Activated CD8-positive, alpha-beta memory T cell treated with anti-CD3 and anti-CD28 coated beads, Interleukin-2, amount 50 U/mL, for 24 hours (primary cell): ENCODE measurements around the gene KIAA1671.
A peak's percentile ranks its signal among the peaks of the same experiment; 100 is the strongest.

ENCODE experiments used
- DNase-seq: peaks from one replicate; pipeline ENCODE4 v3.0.0-alpha.2; 2020; ENCODE audit errors: extremely low read depth

KIAA1671 gene

DNA sequence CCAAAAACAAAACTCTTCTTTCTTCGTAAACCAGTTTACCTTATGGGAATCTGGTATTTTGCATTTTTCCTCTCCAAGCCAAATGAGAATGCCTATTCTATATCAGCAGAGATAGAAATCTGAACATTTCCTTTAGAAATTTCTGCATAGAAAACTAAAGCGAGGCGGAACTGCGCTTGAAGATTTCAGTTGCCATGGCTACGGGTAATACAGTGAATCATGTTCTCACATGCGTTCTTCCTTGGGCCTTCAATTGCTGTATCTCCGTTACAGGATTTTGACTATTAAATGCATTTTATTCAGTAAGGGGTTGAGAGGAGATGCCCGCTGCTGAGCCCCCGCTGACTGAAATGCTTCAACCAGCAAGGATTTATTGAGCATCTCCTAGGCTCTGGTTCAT is 138.9 kb downstream of the KIAA1671 start:
- DNase-seq: no peak

DNA sequence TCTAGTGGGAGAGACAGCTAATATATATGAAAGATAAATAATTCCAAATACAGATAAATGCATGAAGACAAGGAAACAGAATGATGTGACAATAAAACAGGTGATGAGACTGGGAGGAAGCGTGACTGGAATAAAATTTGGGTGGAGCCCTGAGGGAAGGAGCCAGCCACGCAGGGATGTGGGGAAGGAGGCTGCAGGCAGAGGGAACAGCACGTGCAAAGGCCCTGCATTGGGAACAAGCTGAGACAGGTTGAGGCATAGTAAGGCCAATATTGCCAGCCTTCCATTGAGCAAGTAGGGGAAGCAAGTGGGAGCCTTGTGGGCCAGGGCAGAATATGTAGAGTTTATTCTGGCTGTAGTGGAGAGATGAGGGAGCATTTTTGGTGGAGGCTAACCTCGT is 139.6 kb downstream of the KIAA1671 start:
- no peak for DNase-seq

DNA sequence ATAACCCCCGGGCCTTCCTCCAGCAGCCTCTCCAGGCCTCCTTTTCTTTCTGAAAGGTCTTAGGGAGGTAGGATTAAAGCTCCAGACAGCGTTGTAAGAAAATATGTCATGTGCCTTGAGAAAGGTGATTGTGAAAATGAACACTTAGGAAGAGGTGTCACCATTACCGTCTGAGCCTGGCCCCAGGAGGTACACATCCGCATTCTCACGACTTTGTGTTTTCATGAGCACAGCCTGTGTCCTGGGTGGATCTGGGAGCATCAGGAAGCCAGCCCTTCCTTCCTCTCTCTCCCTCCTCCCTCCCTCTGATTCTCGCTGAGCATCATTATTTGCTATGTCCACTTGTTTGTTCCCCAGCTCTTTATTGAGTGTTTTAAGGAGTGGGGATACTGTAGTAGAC is 142.1 kb downstream of the KIAA1671 start:
- no peak for DNase-seq

DNA sequence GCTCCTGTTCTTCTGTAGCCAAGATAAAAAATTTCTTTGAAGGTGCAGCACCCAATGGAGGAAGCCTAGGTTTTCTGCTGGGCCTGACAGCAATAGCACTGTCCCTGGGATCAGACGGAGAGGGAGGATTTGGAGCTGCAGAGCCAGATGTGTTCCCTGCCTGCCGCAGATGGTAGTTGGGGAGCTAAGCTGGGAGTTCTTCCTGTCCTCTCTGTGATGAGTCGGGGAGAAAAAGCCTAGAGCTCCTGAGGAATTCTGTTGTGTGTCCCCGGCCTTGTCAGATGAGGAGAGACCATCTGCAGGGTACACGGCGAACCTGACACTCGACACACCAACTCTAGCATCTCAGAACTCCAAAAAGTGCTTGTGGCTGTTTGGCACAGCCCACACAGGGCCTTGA is 143.4 kb downstream of the KIAA1671 start:
- no peak for DNase-seq

DNA sequence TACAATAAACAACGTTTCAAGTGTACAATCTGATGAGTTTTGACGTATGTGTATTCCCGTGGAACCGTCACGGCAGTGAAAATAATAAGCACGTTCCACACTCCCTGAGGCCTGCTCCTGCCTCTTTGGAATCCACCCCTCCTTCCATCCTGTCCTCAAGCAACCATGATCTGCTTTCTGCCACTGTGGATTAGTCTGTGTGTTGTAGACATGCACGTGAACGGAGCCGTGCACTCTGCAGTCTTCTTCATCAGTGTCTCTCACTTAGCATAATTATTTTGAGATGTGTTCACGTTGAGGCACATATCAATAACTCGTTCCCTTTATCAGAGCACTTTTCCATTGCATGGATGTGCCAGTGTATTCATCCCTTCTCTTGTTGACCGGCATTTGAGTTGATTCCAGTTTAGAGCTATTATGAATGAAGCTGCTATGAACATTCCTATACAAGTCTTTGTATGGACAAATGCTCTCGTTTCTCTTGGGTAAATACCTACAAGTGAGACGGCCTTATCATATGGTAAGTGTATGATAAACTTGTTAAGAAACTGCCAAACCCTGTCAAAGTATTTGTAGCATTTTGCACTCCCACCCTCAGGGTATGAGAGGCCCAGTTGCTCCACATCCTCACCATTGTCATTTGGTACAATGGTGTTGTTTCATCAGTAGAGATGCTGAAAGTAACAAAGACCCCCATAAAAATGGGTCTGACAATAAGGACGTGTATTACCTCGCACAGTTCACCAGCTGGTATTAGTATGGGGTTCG is 144.3 kb downstream of the KIAA1671 start:
- DNase-seq: no peak

DNA sequence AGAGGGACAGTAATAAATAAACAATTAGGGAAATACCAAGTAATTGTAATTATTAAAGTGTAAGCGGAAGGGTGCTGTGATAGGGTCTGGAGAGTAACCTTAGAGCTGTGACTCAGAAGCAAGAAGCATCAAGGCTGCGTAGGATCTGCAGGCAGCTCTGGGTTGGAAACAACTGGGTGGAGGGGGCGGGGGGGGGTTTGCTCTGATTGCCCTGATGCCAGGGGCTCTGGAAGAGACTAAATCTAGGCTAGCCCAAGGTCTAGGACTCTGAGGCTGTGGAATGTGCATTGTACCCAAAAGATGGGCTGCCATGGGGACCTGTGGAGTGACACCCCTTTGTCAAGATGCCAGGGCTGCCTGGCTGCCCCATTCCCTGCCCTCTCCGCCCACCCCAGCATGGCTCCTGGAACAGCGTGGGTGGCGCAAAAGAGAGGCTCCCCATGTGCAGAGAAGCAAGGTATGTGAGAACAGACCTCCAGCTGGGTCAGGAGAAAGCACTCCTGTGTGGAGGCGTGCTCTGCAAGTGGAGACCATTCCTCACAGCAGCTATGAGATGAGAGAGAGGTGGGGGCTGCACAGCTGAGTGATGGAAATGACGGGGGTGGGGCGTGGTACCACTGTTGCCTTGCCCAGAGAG is 146.0 kb downstream of the KIAA1671 start:
- DNase-seq: no peak

DNA sequence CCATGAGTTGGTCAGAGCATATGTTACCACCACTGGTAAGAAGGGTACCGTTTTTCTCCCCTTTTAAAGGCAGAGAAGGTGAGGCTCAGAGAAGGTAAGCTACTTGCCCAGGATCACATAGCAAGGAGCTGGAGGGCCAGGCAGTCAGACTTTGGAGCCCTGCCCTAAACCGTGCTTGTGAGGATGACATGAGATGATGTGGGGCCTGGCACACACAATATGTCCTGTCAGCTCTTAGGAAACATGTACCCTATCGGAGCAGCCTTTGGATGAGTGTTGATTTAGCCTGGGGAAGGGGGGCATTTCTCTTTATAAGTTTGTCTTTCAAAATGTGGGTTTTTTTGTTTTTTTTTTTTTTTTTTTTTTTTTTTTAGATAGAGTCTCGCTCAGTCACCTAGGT is 146.7 kb downstream of the KIAA1671 start:
- no peak for DNase-seq

DNA sequence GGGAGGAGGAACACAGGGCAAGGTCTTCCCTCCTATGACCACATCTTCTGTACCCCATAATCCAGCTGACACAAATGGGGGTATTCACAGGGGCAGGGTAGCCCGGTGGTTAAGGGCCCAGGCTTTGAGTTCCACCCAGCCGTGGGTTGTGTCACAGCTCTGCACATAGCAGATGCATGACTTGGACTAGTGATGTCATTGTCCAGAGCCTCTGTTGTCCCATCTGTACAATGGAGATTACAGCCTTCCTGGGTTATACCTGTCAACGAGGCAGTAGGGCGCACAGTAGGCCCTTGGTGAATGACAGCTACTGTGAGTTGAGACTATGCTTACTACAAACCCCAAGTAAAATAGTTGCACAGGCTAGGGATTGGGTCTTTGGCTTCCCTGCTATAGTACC is 147.9 kb downstream of the KIAA1671 start:
- DNase-seq: no peak

DNA sequence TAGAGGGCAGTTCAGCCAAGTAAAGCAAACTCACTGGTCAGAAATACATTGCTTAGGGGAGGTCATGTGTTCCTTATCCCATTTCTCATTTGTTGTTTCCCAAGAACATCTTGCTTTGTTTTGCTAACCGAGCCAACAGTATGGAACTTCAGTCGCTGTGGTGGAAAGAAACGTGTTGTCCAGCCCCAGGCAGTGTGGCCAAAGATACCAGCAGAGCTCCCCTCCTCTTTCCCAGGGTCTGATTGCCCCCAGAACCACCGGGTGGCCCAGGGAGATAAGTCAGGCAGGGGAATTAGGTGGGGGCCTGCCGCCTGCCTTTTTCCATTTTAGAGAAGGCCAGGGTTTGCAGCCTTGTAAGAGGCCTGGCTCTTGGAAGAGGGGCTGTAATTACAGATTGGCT is 148.4 kb downstream of the KIAA1671 start:
- DNase-seq: no peak

DNA sequence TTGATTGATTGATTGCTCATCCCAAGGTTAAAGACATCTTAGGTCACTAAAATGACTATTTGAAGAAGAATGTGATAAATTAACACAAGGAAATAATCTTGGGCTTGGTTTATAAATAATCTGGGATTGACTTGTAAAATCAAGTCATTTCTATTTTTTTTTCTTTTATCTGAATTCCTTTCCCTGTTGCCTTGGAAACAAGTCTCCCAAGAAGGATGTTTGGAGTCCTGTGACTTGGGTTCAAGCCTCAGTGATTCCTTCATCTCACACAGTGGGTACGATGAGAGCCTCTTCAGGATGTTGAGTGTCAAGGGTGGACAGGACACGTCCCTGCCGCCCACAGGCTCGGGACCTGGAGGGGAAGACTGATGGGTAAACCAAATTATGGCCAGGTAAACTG is 149.0 kb downstream of the KIAA1671 start:
- DNase-seq: no peak

DNA sequence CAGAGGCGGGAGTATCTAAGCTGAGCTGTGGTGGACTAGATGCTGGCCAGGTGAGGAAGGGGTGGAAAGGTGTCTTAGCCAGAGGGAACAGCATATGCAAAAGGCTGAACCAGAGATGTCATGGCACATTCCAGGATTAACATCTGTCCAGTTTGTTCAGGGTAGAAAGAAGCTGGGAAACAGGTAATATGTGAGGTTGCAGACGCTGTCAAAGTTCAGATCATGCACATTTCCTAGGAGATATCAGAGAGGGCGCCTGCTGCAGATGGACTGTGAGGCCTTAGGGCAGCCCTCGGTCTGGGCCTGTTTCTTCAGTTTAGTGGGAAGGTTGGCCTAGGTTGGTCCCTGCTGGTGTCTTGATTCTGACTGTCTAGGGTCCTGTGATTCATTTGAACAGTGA is 149.5 kb downstream of the KIAA1671 start:
- DNase-seq: no peak

DNA sequence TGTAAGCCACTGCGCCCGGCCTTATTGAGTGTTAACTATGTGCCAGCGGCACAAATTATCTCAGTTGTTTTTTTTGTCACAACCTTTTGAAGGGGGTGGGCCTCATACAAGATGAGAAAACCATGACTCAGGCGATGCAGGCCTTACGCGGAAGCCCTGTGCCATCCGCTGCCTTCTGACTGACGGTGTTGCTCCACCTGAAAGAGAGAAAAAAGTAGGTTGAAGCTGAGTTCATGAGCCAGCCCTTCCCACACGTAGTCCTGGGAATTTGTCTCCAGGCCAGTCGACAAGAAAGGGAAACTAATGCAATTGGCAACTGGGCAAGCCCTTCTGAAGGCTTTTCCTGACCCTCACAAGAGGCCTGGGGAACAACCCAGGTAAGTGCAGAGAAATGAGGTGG is 150.2 kb downstream of the KIAA1671 start:
- DNase-seq: no peak

DNA sequence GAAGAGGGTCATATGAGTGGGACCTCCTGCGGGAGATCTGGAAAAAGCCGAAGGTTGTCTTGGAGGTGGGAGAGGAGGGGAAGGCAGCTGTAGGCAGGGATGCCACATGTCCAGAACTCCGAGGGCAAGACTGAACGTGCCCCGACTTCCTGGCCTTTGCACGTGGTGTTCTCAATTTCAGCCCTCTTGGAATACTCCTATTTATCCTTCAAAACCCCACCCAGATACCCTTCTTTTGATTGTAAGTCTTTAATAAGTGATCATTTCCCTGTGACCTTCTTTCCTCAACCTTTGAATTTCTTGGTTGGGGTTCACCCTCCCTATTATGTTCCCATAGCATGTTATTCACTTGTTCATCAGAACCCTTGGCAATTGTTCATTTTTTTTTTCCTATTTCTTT is 151.9 kb downstream of the KIAA1671 start:
- no peak for DNase-seq

DNA sequence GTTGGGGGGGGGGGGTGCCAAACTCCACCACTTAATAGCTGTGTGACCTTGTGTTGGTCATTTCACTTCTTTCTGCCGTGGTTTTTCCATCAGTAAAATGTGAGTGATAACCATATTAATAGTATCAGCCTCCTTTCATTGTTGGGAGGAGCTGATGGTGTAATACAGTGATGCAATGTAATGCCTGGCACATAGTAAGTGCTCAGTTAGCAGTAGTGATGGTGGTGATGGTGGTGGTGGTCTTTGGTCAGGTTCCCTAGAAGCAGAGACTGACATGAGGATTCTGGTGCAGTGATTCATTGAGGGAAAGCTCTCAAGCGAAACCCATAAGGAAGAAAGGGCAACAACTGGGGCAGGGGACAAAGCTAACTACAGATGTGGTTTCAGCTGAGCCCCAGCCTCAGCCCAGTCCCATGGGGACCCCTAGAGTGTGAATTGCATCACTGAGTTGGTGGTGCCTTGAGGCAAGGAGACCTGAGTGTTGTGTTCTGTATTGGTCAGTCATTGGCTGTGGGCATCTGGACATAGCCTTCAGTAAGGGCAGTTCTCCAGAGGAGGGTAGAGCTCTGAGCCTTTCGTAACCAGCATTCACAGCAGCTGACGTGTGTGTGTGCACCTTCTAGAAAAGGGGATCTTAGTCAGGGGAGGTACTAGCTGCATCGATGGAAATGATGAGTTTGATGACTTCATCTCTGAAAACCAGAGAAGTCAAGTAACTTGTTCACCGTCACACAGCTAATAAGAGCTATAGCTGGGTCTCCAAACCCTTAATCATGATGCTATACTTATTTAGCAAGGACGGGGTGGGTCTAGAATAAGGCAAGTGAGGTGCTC is 153.5 kb downstream of the KIAA1671 start:
- no peak for DNase-seq

DNA sequence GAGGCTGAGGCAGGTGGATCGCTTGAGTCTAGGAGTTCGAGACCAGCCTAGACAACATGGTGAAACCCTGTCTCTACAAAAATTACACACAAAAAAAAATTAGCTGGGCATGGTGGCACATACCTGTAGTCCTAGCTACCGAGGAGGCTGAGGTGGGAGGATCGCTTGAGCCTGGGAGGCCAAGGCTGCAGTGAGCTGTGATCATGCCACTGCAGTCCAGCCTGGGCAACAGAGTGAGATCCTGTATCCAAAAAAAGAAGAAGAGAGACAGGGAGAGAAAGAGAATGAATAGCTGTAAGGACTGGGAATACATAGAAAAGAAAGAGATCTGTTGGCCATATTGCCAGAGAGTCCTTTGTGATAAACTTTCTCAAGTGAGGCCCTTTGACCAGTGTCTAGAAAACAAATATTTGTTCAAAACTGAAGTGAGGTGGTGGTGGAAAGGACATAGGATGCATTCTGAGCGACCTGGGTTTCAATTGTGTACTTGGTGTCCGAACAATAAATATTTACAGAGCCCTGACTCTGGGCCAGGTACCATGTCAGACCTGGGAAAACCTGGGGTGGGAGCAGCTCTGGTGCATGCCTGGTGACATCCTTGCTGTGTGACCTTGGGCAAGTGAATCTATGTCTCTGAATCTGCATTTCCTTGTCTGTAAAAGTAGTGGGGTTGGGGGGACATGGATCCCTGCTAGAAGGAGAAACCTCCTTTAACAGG is 157.5 kb downstream of the KIAA1671 start:
- DNase-seq: no peak

DNA sequence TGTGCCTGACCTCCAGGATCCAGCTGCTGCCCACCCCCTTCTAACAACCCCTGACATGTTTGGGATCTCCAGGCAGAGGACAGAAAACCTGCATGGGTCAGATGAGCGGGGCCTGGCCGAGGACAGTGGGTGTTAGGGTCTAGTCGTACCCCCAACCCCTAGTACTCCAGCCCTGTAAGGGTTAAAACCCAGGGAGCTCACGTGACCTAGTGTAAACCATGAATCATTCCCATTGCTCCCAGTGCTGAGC is 158.0 kb downstream of the KIAA1671 start:
- no peak for DNase-seq

DNA sequence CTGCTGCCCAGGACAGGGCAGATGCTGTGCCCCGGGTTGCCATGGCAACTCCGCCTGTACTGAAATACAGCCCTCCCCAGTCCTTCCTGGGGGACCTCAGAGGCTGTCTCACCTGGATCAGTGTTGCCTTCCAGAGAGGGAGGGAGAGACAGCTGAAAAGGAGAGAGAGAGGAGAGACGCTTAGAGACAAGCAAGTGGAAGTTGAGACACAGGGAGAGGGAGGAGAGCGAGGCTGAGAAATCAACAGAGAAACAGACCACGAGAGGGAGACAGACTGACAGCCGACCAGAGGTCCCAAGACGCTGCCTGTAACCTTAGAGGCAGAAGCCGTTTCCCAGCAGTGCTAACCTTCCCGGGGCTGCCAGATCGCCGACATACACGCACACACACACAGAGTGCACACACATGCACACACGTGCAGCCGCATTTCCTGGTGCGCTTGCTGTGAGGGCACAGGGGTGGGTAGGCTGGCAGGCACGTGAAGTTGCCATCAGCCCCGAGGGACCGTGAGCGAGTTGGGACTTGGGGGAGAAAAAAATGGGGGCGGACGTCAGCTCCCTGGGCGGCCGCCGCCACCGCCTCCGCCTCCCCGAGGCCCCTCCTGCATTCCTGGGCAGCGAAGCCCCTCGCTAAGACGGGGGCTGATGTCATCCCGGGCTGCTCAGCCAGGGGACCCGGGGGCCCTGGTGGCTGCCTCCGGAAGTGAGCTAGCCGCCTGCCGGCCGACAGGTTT is 158.5 kb downstream of the KIAA1671 start:
- peak; percentile 8 for DNase-seq

DNA sequence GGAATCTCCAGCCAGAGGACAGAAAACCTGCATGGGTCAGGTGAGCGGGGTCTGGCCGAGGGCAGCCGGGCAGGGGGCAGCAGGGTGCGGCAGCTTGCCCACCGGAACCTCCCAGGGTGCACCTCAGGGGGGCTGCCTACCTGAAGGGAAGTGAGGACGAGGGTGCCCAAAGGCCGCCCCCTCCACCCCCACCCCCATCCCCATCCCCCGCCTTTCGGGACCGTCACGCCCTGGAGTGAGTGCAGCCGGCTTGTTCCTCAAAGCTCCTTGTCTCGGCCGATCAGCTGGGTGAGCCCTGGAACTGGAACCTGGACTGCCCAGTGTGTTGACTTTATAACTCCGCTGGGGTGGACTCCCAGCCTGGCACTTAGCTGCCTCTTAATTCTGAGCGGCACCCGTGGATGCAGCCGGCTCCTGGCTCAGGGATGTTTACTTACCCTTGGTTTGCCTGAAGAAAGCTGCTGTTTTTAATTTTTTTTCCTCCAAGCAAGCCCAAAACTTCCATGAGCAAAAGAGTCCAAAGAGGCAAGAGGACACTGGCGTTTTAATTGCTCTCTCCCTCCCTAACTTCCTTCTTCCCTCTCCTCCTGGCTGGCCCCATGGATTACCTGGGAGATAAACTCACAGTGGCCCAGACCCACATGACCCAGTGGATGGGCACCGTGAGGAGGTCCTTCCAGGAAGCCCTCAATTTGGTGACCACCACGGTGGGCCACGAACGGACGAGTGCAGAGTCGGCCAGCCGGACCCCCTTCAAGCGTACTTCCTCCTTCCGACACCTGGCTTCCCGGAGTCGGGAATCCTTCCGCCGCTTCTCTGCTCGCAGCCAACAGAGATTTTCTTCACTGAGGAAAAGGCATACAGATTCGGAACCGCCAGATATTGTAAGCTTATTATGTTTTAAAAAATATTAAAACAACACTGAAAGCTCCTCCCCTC is 159.3 kb downstream of the KIAA1671 start:
- DNase-seq: no peak

DNA sequence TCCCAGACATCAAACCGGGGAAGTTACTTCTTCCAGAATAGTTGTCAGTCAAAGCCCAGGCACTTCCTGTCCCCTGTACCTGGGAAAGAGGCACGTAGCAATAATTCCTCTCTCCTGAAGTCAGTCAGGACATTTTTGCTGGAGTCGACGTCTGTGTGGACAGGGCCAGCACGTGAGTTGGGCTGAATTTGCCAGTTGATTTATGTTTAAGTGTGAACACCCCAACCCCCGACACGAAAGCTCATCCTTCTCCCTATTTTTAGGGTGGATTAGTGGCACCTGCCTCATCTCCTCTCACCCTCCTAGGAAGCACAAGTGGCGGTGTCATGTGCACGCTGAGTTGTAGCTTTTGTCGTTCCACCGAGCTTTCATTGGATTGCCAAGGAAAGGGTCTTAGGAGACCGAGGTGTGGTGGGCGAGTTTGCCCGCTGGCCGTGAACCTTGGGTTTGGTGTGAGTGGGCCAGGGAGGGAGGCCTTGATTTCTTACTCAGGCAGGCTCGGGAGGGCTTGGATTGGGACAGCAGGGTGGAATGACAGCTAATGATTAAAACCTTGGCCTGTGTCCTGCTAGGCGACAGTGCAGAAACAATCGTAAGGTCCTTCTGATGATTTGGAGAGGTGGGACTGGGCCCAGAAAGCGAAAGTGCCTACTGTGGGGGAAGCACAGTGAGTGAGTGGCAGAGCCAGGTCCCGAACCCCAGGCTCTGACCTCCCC is 160.2 kb downstream of the KIAA1671 start:
- DNase-seq: no peak

DNA sequence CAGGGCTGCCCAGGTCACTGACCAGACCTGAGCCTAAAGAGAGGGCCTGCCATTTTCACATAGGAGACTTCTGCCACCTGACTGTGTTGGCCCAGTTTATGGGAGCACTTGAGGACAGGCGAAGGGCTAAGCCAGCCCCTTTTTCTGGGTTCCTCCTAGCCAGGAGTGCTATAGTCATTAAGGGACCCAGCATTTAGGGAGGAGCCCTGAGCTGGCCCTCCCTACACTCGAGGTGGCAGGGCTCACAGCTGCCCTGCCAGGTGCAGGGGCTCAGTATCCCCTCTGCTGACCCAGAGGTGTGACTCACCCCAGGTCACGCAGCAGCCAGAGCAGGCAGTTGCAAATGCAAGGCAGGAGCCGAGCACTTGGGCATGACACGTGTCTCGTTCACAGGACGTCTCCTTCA is 160.8 kb downstream of the KIAA1671 start:
- DNase-seq: no peak
